ENCODE results near the gene DNAAF1.

The DNAAF1 gene

GRCh38 chr16:84144859-84145639 lies at the start of gene DNAAF1, which contains the start of gene HSDL1:
TSS of gene DNAAF1 (plus strand) at chr16:84145308. CDS start at chr16:84145441, 133 bp downstream.
TSS of gene HSDL1 (minus strand) at chr16:84145177. CDS start at chr16:84131321, 13,856 bp downstream.
- peaks cover 45% of the 10 kb centered on the region for H3K4me1 ChIP-seq (ENCODE audit: insufficient read depth, low read length)
- H3K27me3 ChIP-seq (ENCODE audit: insufficient read depth, low read length, poor library complexity), result no peaks in the 10 kb centered on the region
- H3K79me2 ChIP-seq (ENCODE audit: insufficient read depth, low read length), result peaks cover 47% of the 10 kb centered on the region
- H4K20me1 ChIP-seq (ENCODE audit: insufficient read depth, low read length), result peaks cover 15% of the 10 kb centered on the region
- peak within 1 kb of the TSS; percentile 76 for H3K27ac ChIP-seq (ENCODE audit: low read length)
- H3K9me3 ChIP-seq (ENCODE audit: insufficient read depth, low read length, severe bottlenecking), result no peaks in the 10 kb centered on the region
- H3K36me3 ChIP-seq (ENCODE audit: insufficient read depth, low read length), result peaks cover 3% of the 10 kb centered on the region; the same call in 1 of the 2 replicates
- peak; percentile 79 for ATAC-seq (ENCODE audit: insufficient read depth, low read depth)
- DNase-seq, result peak; percentile 91
- peak within 1 kb of the TSS; percentile 97 to 98 for H3K4me3 ChIP-seq (ENCODE audit: low read depth in 1 of 2, low read length in 2 of 2)
- peak within 1 kb of the TSS; percentile 100 for H3K4me2 ChIP-seq (ENCODE audit: insufficient read depth, low read length)
- TF ChIP-seq EZH2 (IDR thresholded peaks at IDR 0.05; ENCODE audit: borderline replicate concordance, low read depth, low read length, severe bottlenecking) (no peak), CTCF (IDR thresholded peaks at IDR 0.05; ENCODE audit: borderline replicate concordance, extremely low read depth, low read length, poor library complexity, severe bottlenecking) (no peak)
- peak within 1 kb of the TSS; percentile 74 for H2AFZ ChIP-seq (ENCODE audit: low read depth, low read length)
- H3K9ac ChIP-seq (ENCODE audit: low read depth, low read length), result peak within 1 kb of the TSS; percentile 78

GRCh38 chr16:84095466-84095865 lies 49.6 kb upstream of the DNAAF1 start:
- H3K9me3 ChIP-seq (ENCODE audit: insufficient read depth, low read length, severe bottlenecking), result no peaks in the 10 kb centered on the region
- H3K4me3 ChIP-seq (ENCODE audit: low read depth in 1 of 2, low read length in 2 of 2), result no peak overlapping the region
- H3K27ac ChIP-seq (ENCODE audit: low read length), result no peak overlapping the region
- peaks cover 42% of the 10 kb centered on the region for H3K4me1 ChIP-seq (ENCODE audit: insufficient read depth, low read length)
- H3K9ac ChIP-seq (ENCODE audit: low read depth, low read length), result no peak overlapping the region
- 0 out of 2 replicates have a peak, but pooled peaks cover 3% of the 10 kb centered on the region for H4K20me1 ChIP-seq (ENCODE audit: insufficient read depth, low read length)
- TF ChIP-seq CTCF (IDR thresholded peaks at IDR 0.05; ENCODE audit: borderline replicate concordance, extremely low read depth, low read length, poor library complexity, severe bottlenecking) (no peak), EZH2 (IDR thresholded peaks at IDR 0.05; ENCODE audit: borderline replicate concordance, low read depth, low read length, severe bottlenecking) (no peak)
- H3K79me2 ChIP-seq (ENCODE audit: insufficient read depth, low read length), result peaks cover 66% of the 10 kb centered on the region
- DNase-seq, result no peak
- H3K27me3 ChIP-seq (ENCODE audit: insufficient read depth, low read length, poor library complexity), result no peaks in the 10 kb centered on the region
- H2AFZ ChIP-seq (ENCODE audit: low read depth, low read length), result no peak overlapping the region
- no peak for ATAC-seq (ENCODE audit: insufficient read depth, low read depth)
- peaks cover 93% of the 10 kb centered on the region for H3K36me3 ChIP-seq (ENCODE audit: insufficient read depth, low read length)
- no peak overlapping the region for H3K4me2 ChIP-seq (ENCODE audit: insufficient read depth, low read length)

GRCh38 chr16:84096447-84097005 lies 48.6 kb upstream of the DNAAF1 start:
- Histone ChIP-seq H3K27me3 (ENCODE audit: insufficient read depth, low read length, poor library complexity) (no peaks in the 10 kb centered on the region), H3K9me3 (ENCODE audit: insufficient read depth, low read length, severe bottlenecking) (no peaks in the 10 kb centered on the region), H4K20me1 (ENCODE audit: insufficient read depth, low read length) (0 out of 2 replicates have a peak, but pooled peaks cover 3% of the 10 kb centered on the region), H3K79me2 (ENCODE audit: insufficient read depth, low read length) (peaks cover 76% of the 10 kb centered on the region), H3K9ac (ENCODE audit: low read depth, low read length) (no peak overlapping the region), H3K36me3 (ENCODE audit: insufficient read depth, low read length) (peaks cover 95% of the 10 kb centered on the region), H3K27ac (ENCODE audit: low read length) (no peak overlapping the region), H3K4me1 (ENCODE audit: insufficient read depth, low read length) (peaks cover 36% of the 10 kb centered on the region), H2AFZ (ENCODE audit: low read depth, low read length) (no peak overlapping the region), H3K4me3 (ENCODE audit: low read depth in 1 of 2, low read length in 2 of 2) (no peak overlapping the region), H3K4me2 (ENCODE audit: insufficient read depth, low read length) (no peak overlapping the region)
- TF ChIP-seq CTCF (IDR thresholded peaks at IDR 0.05; ENCODE audit: borderline replicate concordance, extremely low read depth, low read length, poor library complexity, severe bottlenecking) (no peak), EZH2 (IDR thresholded peaks at IDR 0.05; ENCODE audit: borderline replicate concordance, low read depth, low read length, severe bottlenecking) (no peak)
- DNase-seq (no peak), ATAC-seq (ENCODE audit: insufficient read depth, low read depth) (no peak)
